Measurements from ENCODE around the gene CLDN9. TPM values are rescaled to one million over a fixed set of nuclear protein-coding genes. Genes with fewer than 3 reads are reported as not detected.
A peak's percentile ranks its signal among the peaks of the same experiment; 100 is the strongest.

The CLDN9 gene
- total RNA-seq, 1 donor from 2014 or later: under 0.01 TPM

DNA sequence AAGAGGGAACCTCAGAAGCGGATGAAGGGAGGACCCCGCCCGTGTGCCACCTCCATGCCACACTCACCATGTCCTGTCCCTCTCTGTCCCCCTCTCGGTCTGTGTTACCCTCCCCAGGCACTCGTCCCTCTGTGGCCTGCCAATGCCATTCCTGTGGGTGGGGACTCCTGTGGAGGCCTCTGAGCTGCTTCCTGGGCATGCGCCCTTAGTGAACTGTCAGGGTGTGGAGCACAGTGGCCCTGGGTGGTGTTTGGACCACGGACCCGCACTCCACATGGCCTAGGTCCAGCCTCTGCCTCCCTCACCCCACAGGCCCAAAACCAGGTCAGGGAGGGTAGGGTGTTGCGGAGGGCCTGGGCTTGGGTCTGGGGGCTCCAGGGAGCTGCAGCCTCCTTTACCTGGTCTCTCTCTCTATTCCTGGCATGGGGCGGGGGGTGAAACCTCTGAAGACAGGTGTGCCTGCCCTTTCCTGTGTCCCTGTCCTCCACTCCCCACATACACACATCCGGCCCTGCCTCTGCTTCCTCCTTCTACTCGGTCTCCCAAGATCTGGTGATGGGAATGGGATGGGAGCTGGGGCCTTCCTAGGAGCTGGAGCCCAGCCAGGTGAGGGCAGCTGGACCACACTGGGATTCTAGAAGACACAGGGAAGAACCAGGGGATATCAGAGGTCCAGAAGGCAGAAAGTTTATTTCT, 21.0 kb upstream of the CLDN9 start:
- TF ChIP-seq, protein P1, sequence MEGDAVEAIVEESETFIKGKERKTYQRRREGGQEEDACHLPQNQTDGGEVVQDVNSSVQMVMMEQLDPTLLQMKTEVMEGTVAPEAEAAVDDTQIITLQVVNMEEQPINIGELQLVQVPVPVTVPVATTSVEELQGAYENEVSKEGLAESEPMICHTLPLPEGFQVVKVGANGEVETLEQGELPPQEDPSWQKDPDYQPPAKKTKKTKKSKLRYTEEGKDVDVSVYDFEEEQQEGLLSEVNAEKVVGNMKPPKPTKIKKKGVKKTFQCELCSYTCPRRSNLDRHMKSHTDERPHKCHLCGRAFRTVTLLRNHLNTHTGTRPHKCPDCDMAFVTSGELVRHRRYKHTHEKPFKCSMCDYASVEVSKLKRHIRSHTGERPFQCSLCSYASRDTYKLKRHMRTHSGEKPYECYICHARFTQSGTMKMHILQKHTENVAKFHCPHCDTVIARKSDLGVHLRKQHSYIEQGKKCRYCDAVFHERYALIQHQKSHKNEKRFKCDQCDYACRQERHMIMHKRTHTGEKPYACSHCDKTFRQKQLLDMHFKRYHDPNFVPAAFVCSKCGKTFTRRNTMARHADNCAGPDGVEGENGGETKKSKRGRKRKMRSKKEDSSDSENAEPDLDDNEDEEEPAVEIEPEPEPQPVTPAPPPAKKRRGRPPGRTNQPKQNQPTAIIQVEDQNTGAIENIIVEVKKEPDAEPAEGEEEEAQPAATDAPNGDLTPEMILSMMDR (IDR thresholded peaks at IDR 0.05; ENCODE audit: insufficient read depth, low read length, severe bottlenecking): no peak
- no peak overlapping the region for H3K4me3 ChIP-seq (ENCODE audit: low read depth, low read length)
- DNase-seq (ENCODE audit: low read depth) (no peak), FAIRE-seq (no peak)
- peaks cover 7% of the 10 kb centered on the region for H3K27me3 ChIP-seq (ENCODE audit: control insufficient read depth, insufficient read depth, low read length)
- no peaks in the 10 kb centered on the region for H3K36me3 ChIP-seq (ENCODE audit: control insufficient read depth, insufficient read depth, low read length)

DNA sequence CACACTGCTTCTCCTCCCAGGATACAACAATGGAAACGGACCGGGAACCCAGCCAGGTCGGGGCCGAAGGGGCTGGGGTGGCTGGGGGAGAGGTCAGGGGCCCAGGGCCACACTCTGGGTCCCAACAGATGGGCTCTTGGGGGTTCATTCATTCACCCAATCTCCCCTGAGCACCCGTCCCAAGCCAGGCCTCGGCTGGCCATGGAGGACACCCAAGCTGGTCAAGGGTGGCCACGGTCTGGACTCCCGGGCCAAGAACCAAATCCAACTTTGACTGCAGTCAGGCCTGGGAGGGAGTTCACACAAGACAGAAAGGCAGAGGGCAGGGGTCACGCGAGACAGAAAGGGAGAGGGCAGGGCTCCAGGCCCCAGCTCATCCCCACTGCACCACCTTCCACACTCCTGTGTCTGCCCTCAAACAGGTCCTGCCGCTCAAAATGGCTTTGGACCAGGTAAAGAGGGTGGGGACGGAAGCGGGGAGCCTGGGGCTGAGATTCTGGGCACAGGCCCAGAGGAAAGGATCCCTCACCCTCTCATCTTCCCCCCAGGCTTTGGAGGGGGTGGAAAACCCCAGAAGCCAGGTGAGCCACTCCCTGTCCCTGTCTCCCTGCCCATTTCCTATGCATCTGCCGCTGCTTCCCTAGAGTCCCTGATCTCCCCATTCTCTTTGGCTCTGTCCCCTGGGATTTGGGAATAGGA, 20.2 kb upstream of the CLDN9 start:
- TF ChIP-seq, protein P1 (IDR thresholded peaks at IDR 0.05; ENCODE audit: insufficient read depth, low read length, severe bottlenecking): no peak
- no peak overlapping the region for H3K4me3 ChIP-seq (ENCODE audit: low read depth, low read length)
- peak; percentile 67 for DNase-seq (ENCODE audit: low read depth)
- no peak for FAIRE-seq
- peaks cover 4% of the 10 kb centered on the region for H3K27me3 ChIP-seq (ENCODE audit: control insufficient read depth, insufficient read depth, low read length)
- H3K36me3 ChIP-seq (ENCODE audit: control insufficient read depth, insufficient read depth, low read length): no peaks in the 10 kb centered on the region

GRCh38 chr16:2996298-2996697, 16.4 kb upstream of the CLDN9 start:
- TF ChIP-seq, protein P1 (IDR thresholded peaks at IDR 0.05; ENCODE audit: insufficient read depth, low read length, severe bottlenecking): no peak
- DNase-seq (ENCODE audit: low read depth) (no peak), FAIRE-seq (no peak)
- Histone ChIP-seq H3K27me3 (ENCODE audit: control insufficient read depth, insufficient read depth, low read length) (no peaks in the 10 kb centered on the region), H3K36me3 (ENCODE audit: control insufficient read depth, insufficient read depth, low read length) (no peaks in the 10 kb centered on the region), H3K4me3 (ENCODE audit: low read depth, low read length) (no peak overlapping the region)

GRCh38 chr16:2999929-3000328, 12.8 kb upstream of the CLDN9 start:
- no peaks in the 10 kb centered on the region for H3K27me3 ChIP-seq (ENCODE audit: control insufficient read depth, insufficient read depth, low read length)
- TF ChIP-seq, protein P1 (IDR thresholded peaks at IDR 0.05; ENCODE audit: insufficient read depth, low read length, severe bottlenecking): no peak
- no peak for DNase-seq (ENCODE audit: low read depth)
- H3K36me3 ChIP-seq (ENCODE audit: control insufficient read depth, insufficient read depth, low read length): no peaks in the 10 kb centered on the region
- FAIRE-seq: no peak
- H3K4me3 ChIP-seq (ENCODE audit: low read depth, low read length): no peak overlapping the region

- H3K36me3 ChIP-seq (ENCODE audit: control insufficient read depth, insufficient read depth, low read length): no peaks in the 10 kb centered on the region
- FAIRE-seq (no peak), DNase-seq (ENCODE audit: low read depth) (no peak)
- TF ChIP-seq, protein P1 (IDR thresholded peaks at IDR 0.05; ENCODE audit: insufficient read depth, low read length, severe bottlenecking): no peak
- H3K27me3 ChIP-seq (ENCODE audit: control insufficient read depth, insufficient read depth, low read length): no peaks in the 10 kb centered on the region
- H3K4me3 ChIP-seq (ENCODE audit: low read depth, low read length): no peak overlapping the region
Measured at GRCh38 chr16:3000540-3000939, 12.2 kb upstream of the CLDN9 start.
